ENCODE measurements around the gene BLVRB.
"Not testable (repeated sequence)": the region's sequence is repeated elsewhere in the genome, so short reads cannot be mapped to it uniquely, and the experiment has no call there.

DNA sequence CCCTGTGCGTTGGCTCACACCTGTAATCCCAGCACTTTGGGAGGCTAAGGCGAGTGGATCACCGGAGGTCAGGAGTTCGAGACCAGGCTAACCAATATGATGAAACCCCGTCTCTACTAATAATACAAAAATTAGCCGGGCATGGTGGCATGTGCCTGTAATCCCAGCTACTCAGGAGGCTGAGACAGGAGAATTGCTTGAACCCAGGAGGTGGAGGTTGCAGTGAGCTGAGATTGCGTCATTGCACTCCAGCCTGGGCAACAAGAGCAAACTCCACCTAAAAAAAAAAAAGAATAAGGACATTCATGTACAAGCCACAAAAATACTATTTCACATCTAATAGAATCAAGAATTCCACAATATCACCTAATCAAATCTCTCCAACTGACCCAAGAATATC, 37.3 kb downstream of the BLVRB start:
- TF ChIP-seq, protein P1, sequence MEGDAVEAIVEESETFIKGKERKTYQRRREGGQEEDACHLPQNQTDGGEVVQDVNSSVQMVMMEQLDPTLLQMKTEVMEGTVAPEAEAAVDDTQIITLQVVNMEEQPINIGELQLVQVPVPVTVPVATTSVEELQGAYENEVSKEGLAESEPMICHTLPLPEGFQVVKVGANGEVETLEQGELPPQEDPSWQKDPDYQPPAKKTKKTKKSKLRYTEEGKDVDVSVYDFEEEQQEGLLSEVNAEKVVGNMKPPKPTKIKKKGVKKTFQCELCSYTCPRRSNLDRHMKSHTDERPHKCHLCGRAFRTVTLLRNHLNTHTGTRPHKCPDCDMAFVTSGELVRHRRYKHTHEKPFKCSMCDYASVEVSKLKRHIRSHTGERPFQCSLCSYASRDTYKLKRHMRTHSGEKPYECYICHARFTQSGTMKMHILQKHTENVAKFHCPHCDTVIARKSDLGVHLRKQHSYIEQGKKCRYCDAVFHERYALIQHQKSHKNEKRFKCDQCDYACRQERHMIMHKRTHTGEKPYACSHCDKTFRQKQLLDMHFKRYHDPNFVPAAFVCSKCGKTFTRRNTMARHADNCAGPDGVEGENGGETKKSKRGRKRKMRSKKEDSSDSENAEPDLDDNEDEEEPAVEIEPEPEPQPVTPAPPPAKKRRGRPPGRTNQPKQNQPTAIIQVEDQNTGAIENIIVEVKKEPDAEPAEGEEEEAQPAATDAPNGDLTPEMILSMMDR (IDR thresholded peaks at IDR 0.05), result not testable (repeated sequence)
- not testable (repeated sequence) for TF ChIP-seq POLR2A (IDR thresholded peaks at IDR 0.05; ENCODE audit: low read depth); POLR2AphosphoS5 (IDR thresholded peaks at IDR 0.05); EP300 (IDR thresholded peaks at IDR 0.05)

Measured in esophagus muscularis mucosa (tissue), 4 donors.